Measurements from ENCODE around the gene BNC2.

BNC2 gene

DNA sequence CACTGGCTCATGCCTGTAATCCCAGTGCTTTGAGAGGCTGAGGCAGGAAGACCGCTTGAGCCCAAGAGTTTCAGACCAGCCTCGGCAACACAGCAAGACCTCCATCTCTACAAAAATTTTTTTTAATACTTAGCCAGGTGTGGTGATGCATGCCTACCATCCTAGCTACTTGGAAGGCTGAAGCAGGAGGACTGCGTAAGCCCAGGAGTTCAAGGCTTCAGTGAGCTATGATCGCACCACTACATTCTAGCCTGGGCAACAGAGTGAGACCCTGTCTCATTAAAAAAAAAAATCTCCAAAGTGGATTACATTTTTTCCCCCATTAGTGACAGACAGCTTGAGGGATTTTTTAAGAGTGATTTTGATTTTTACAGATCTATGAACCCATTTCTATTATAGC lies 230.8 kb downstream of the BNC2 start:
- Mint-ChIP-seq H3K36me3 (no peaks in the 10 kb centered on the region), H3K27ac (no peak overlapping the region), H3K4me3 (no peak overlapping the region), H3K4me1 (no peaks in the 10 kb centered on the region), H3K9me3 (peaks cover 2% of the 10 kb centered on the region)
- no peak for DNase-seq (ENCODE audit: low spot score in 2 of 2)
- no peak for ATAC-seq

DNA sequence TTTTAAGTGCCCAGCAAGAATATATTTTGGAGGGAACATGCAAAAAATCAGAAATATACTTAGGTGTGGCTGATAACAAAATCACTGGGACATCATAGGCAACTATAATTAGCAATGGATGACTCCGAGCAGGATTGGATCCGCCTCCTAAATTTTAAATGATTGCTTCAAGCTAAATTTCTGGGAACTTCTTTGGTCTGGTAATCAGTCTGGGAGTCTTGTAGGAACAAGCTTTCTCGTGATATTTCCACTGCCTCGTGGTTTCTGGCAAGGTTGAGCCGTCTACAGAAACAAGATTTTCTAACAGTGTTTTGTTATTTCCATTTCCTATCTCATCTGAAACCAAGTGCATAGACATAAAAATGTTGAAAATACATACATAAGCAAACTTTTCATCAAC lies 232.6 kb downstream of the BNC2 start:
- DNase-seq (ENCODE audit: low spot score in 2 of 2) (no peak), ATAC-seq (no peak)
- Mint-ChIP-seq H3K4me3 (no peak overlapping the region), H3K4me1 (no peaks in the 10 kb centered on the region), H3K36me3 (no peaks in the 10 kb centered on the region), H3K27ac (no peak overlapping the region), H3K9me3 (peaks cover 4% of the 10 kb centered on the region)

DNA sequence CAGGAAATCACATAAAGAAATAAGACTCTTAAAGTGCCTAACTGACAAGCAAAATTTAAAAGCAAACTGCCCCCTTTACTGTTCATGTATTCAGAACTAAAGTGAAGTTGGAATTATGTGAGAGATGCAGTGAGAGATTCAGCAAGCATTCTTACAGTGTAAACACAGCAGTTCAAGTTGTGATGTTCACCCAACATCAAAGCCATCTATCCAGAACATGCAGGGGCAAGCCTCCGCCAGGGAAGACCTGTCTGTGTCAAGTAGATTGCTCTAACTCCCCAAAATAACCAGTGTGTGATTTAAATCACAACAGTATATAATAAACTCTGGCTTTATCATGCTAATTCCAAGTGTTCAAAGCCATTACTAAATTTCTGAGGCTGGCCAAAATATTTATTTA lies 233.3 kb downstream of the BNC2 start:
- Mint-ChIP-seq H3K9me3 (peaks cover 4% of the 10 kb centered on the region), H3K4me1 (no peaks in the 10 kb centered on the region), H3K36me3 (no peaks in the 10 kb centered on the region), H3K4me3 (no peak overlapping the region), H3K27ac (no peak overlapping the region)
- ATAC-seq (no peak), DNase-seq (ENCODE audit: low spot score in 2 of 2) (no peak)

DNA sequence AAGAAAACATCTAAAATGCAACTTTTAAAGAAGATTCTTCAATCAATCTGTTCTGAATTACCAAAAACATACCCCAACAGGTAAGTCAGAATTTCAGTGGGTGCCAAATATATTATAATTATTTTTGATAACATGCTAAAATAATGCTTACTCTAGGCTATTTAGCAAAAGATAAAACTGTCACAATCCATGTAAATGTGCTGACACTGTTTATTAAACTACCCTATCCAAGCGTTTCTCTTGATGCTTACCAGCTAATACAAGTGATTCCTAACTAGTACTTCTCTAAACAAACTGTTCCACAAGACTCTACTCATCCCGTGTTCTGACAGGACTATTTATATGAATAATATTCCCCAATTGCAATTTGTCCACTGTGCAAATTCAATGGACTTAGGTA lies 236.7 kb downstream of the BNC2 start:
- no peak for DNase-seq (ENCODE audit: low spot score in 2 of 2)
- Mint-ChIP-seq H3K36me3 (no peaks in the 10 kb centered on the region), H3K4me1 (no peaks in the 10 kb centered on the region), H3K27ac (no peak overlapping the region), H3K4me3 (no peak overlapping the region), H3K9me3 (peaks cover 9% of the 10 kb centered on the region)
- ATAC-seq, result no peak

DNA sequence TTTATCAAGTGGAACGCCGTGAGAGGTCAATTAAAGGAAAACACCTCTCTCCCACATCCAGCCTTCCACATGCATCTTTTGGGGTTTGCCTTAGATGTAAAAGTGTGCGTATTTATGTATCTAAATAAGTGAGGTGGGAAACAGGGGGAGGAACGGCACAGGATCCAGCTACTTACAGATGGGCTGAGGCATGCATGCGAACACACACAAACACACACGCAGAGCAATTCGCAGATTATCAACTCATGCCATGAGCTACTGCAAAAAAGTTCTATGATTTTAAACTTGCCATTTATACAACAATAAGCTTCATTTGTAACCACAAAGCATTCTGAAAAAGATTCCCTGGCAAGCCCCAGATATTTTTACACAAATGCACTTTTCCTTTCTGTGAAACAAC lies 242.1 kb downstream of the BNC2 start:
- no peak overlapping the region for H3K4me3 Mint-ChIP-seq
- no peak for DNase-seq (ENCODE audit: low spot score in 2 of 2)
- no peak for ATAC-seq
- H3K4me1 Mint-ChIP-seq, result no peaks in the 10 kb centered on the region
- H3K27ac Mint-ChIP-seq, result no peak overlapping the region
- no peaks in the 10 kb centered on the region for H3K36me3 Mint-ChIP-seq
- peaks cover 9% of the 10 kb centered on the region for H3K9me3 Mint-ChIP-seq

DNA sequence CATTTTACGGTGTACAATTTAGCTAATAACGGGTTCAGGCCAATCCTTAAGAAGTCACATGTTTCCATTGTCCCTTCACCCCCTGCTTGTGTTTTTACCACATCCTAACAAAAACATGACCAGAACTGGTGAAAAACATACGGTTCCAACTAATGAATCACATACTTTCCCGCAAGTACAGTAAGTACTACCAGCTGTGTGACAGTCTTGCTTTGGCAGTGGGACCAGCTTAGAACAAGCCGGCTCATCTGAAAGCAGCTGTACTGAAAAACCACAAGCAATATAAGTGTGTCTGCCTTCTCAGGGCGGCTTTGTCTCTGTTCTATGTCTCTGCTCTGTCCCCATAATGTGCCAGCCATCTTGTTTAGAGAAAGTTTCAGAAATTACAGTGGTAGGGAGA lies 242.5 kb downstream of the BNC2 start:
- Mint-ChIP-seq H3K36me3 (no peaks in the 10 kb centered on the region), H3K27ac (no peak overlapping the region), H3K9me3 (peaks cover 12% of the 10 kb centered on the region), H3K4me1 (no peaks in the 10 kb centered on the region), H3K4me3 (no peak overlapping the region)
- no peak for DNase-seq (ENCODE audit: low spot score in 2 of 2)
- ATAC-seq, result no peak

DNA sequence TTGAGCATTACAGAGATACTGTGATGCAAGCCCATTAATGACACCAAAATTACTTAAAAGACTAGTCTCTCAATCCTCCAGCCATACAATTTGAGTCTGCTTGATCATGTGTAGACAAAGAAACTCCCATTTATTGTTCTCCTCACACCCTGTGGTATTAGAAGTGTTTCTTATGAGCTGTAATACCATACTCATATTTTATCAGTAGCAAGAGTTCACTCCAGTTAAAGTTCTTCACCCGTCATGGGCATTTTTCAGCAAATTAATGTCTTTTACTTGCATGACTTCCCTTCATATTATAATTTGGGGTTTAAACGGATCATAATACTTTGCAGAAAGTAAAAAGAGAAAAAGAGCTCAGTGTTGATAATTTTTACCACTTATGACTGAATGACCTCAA lies 242.9 kb downstream of the BNC2 start:
- no peak overlapping the region for H3K4me3 Mint-ChIP-seq

DNA sequence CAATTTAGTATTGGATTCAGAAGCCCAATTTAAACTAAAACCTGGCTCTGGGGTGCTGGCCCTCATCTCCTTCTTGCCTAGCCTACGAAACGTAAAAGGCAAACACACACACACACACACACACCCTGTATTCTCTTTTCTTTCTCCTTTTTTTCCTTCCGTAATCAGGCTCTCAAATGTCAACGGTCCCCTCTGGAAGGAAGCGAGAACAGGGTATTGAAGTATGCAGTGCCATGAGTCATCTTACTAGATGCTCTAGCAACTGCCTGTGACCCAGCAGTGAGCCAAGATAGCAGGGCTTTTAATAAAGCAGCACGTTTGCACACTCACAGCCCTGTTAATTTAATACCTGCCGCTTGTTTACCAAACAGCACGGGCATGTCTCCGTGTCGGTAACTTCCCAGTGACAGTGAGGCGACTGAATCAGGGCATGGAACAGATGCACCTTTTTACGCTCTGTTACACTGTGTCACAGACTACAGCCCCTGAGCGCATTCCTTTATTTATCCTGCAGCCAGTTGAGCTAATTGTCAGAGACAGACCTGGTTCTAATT lies 243.8 kb downstream of the BNC2 start:
- no peak for ATAC-seq
- peaks cover 11% of the 10 kb centered on the region for H3K9me3 Mint-ChIP-seq
- no peak overlapping the region for H3K4me3 Mint-ChIP-seq
- no peak overlapping the region for H3K27ac Mint-ChIP-seq
- DNase-seq (ENCODE audit: low spot score in 2 of 2), result no peak
- no peaks in the 10 kb centered on the region for H3K4me1 Mint-ChIP-seq
- no peaks in the 10 kb centered on the region for H3K36me3 Mint-ChIP-seq

More for the DNA sequence above, 242.9 kb downstream of the BNC2 start:
- Mint-ChIP-seq H3K4me1 (no peaks in the 10 kb centered on the region), H3K27ac (no peak overlapping the region), H3K36me3 (no peaks in the 10 kb centered on the region), H3K9me3 (peaks cover 13% of the 10 kb centered on the region)
- DNase-seq (ENCODE audit: low spot score in 2 of 2), result no peak
- no peak for ATAC-seq

DNA sequence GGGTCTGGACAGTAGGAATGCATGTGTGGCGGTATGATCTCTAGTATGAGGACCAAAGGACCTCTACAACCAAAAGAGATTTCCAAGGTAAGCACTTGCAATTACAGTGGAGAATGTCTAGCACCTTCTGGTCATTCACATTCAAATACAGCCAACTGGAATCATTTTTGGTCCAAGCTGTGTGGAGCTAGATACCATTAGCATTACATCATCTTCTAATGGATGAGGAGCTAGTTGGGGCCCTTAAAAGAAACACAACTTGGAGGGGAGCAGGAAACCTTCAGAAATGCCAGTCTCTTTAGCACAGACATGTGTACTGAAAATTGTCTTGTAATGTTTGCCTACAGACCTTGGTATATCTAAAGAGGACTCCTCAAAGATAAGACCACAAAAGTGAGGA lies 244.7 kb downstream of the BNC2 start:
- H3K36me3 Mint-ChIP-seq, result no peaks in the 10 kb centered on the region
- no peak overlapping the region for H3K27ac Mint-ChIP-seq

DNA sequence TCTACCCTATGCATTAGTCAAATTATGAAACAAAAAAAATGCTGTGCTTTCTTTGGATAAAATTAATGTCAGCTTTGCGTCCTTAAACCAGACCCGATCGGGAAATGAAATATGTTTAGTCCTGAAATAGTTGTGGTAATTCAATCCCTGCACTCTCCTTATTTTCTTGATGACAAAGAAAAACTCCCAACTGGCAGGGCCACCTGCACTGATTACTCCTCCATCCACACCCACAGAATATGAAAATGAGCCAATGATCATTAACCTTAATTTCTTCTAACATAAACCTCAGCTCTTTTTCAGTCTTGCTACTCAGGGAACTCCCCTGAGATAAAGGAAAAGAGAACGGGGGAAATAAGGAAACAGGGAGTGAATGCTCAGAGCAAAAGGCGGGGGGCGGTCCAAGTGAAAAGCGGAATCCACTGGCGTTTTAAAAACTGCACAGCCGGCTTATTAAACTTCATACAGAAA lies 245.3 kb downstream of the BNC2 start:
- no peaks in the 10 kb centered on the region for H3K36me3 Mint-ChIP-seq
- H3K4me3 Mint-ChIP-seq, result no peak overlapping the region
- H3K9me3 Mint-ChIP-seq, result peaks cover 8% of the 10 kb centered on the region
- H3K27ac Mint-ChIP-seq, result no peak overlapping the region
- no peaks in the 10 kb centered on the region for H3K4me1 Mint-ChIP-seq
- no peak for ATAC-seq
- no peak for DNase-seq (ENCODE audit: low spot score in 2 of 2)

More for the DNA sequence above, 244.7 kb downstream of the BNC2 start:
- no peak for ATAC-seq
- H3K9me3 Mint-ChIP-seq, result peaks cover 7% of the 10 kb centered on the region
- H3K4me3 Mint-ChIP-seq, result no peak overlapping the region
- DNase-seq (ENCODE audit: low spot score in 2 of 2), result no peak
- H3K4me1 Mint-ChIP-seq, result no peaks in the 10 kb centered on the region

DNA sequence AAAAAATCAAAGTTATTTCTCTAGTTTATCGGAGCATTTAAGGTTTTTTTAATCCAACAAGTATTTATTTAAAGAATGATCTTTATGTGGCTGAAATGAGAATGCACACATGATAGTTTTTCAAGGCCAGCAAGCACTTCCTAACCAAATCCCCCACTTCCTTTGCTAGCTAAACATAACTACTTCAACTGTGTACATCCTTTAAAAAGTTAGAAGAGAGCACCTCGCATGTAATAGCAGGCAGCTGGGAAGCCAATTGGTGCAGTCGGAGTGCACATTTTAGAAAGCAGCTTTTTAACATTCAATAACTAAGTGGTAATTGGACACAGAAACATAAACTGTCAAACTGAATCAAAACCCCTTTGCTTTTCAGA lies 245.7 kb downstream of the BNC2 start:
- H3K4me1 Mint-ChIP-seq, result no peaks in the 10 kb centered on the region
- H3K4me3 Mint-ChIP-seq, result no peak overlapping the region
- ATAC-seq (no peak), DNase-seq (ENCODE audit: low spot score in 2 of 2) (no peak)
- H3K27ac Mint-ChIP-seq, result no peak overlapping the region
- peaks cover 8% of the 10 kb centered on the region for H3K9me3 Mint-ChIP-seq
- H3K36me3 Mint-ChIP-seq, result no peaks in the 10 kb centered on the region

DNA sequence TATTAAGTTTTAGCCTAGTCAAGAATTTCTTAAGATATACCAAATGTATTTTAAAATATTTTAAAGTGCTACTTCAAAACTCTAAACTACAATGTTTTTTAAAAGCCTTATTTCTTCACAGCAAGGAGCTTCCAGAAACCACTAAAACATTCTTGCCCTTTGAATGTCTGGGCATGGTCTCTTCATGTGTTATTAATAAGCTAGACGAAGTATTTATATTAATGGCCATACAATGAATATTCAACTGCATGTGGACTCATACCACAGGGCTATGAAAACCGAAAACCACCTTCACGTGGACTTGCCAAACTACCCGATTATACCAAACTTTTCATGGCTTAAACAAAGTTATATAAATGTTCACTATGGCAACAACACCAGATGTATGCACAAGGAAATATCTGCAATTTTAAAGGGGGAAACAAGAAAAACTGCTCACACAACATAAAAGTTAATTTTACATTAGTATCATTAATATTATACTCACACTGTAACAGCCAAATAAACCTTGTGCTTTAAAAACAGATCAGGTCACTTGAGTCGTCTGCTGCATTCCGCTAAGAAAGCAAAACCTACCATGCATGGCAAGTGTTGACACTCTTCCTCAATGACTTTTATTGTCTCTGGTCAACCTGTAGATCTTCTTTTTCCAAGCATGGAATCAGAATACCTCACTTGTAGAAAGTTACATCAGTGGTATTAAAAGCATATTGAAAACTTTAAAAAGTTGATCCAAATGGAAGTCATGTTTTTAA lies 246.3 kb downstream of the BNC2 start:
- Mint-ChIP-seq H3K36me3 (no peaks in the 10 kb centered on the region), H3K4me3 (no peak overlapping the region), H3K4me1 (no peaks in the 10 kb centered on the region), H3K9me3 (peaks cover 8% of the 10 kb centered on the region), H3K27ac (no peak overlapping the region)
- no peak for ATAC-seq
- DNase-seq (ENCODE audit: low spot score in 2 of 2), result no peak

DNA sequence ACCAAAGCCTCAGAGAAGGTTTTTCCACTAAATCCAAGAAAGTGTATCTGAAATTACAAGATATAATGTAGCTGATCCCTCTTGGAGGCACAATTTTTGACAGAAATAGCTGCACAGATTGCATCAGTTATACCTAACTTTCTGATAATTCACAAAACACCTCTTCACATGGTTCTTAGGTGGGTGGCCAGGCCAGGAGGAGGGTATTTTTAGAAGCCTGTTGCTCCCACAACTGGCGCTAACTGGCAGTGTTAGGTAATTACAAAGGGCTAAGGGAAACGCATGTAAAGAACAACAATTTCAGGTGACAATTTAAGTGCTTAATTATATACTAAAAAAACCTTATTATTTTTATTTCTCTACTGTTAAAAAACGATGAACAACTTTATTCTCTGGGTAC lies 247.9 kb downstream of the BNC2 start:
- Mint-ChIP-seq H3K9me3 (peaks cover 8% of the 10 kb centered on the region), H3K27ac (no peak overlapping the region), H3K4me1 (no peaks in the 10 kb centered on the region), H3K36me3 (no peaks in the 10 kb centered on the region), H3K4me3 (no peak overlapping the region)
- DNase-seq (ENCODE audit: low spot score in 2 of 2), result no peak
- ATAC-seq, result no peak

DNA sequence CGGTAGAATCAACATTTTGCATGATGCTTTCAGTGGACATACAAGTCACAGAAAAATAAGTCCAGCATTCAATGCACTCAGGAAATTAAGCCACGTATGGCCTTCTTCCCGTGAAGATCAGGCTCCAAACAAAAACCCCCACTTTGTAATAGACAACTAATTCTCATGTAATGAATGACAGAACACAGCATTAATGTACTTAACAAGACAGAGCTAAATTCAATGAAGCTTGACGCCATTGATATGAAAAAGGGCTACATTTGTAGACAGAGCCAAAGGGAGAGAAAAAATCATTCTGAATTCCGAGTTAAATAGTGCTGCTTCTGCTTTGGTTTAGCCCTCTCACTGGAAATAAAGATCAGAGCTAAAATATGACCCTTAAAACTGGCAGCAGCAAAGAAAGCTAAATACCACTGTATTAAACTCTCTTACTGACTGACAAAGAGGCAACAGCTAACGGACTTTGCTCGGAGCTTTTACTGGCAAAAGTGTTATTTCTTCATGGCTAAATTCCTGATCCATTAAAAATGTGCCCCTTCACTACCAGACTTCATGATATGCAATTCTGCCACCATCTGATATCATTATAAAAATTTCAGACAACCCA lies 250.5 kb downstream of the BNC2 start:
- Mint-ChIP-seq H3K4me1 (no peaks in the 10 kb centered on the region), H3K9me3 (peaks cover 11% of the 10 kb centered on the region), H3K27ac (no peak overlapping the region), H3K4me3 (no peak overlapping the region), H3K36me3 (no peaks in the 10 kb centered on the region)
- ATAC-seq, result no peak
- DNase-seq (ENCODE audit: low spot score in 2 of 2), result no peak

DNA sequence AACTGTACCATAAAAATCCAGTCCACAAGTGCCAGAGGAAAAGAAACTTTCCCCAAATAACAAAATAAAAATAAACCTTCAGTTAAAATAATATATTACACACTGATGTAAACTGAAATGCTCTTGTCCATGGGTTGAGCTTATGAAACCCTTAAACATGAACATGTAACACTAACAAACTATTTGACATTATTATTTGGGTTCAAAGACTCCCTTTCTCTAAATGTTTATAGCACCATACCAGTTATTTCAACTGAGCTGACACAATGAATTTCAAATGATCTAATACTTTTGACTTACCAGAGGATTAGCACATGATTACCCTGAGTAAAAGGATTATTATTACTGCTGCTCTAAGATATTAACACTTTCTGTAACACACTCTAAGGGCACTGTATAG lies 251.1 kb downstream of the BNC2 start:
- ATAC-seq (no peak), DNase-seq (ENCODE audit: low spot score in 2 of 2) (no peak)
- no peaks in the 10 kb centered on the region for H3K4me1 Mint-ChIP-seq
- no peak overlapping the region for H3K4me3 Mint-ChIP-seq
- H3K36me3 Mint-ChIP-seq, result no peaks in the 10 kb centered on the region
- H3K9me3 Mint-ChIP-seq, result peaks cover 9% of the 10 kb centered on the region
- no peak overlapping the region for H3K27ac Mint-ChIP-seq

DNA sequence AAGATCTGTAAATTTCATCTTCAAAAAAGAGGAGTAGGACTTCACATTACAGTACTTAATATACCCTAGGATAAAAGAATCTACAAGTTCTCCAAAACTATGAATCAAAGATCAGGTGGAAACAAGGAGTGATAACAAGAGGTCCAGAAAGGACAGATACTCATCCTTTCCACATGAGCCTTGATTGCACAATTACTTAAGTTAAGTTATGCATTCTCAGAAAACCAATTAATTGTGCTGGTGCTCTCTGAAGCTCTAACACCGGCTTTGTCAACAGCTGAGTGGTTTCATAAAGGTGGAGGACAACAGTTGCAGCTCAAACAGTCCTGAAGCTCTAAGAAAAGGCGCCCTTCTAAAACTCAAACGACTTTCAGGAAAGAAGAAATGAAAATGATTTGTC lies 251.9 kb downstream of the BNC2 start:
- DNase-seq (ENCODE audit: low spot score in 2 of 2) (no peak), ATAC-seq (no peak)
- Mint-ChIP-seq H3K4me3 (no peak overlapping the region), H3K27ac (no peak overlapping the region), H3K4me1 (no peaks in the 10 kb centered on the region), H3K9me3 (peaks cover 11% of the 10 kb centered on the region), H3K36me3 (no peaks in the 10 kb centered on the region)

All from stimulated activated effector memory CD8-positive, alpha-beta T cell treated with anti-CD3 and anti-CD28 coated beads, Interleukin-12 subunit alpha, Interleukin-12 subunit beta, amount 100 ng/mL, for 72 hours (primary cell).